Ishikawa (cell line): Measurements from ENCODE around the gene PLEKHS1.

Source experiments
- CEBPB ChIP-seq: IDR thresholded peaks from 2 replicates; pipeline ENCODE4 v1.6.1; 2012
- CREB1 ChIP-seq: IDR thresholded peaks from 2 replicates; pipeline ENCODE4 v1.6.1; 2012; ENCODE audit warnings: low read depth
- EGR1 ChIP-seq: IDR thresholded peaks from 2 replicates; pipeline ENCODE4 v1.6.1; 2012
- EP300 ChIP-seq: IDR thresholded peaks from 2 replicates; pipeline ENCODE4 v1.6.1; 2012; ENCODE audit warnings: borderline replicate concordance
- FOXM1 ChIP-seq: IDR thresholded peaks from 2 replicates; pipeline ENCODE4 v1.6.1; 2012; ENCODE audit warnings: low read depth, borderline replicate concordance
- MAX ChIP-seq: IDR thresholded peaks from 2 replicates; pipeline ENCODE4 v1.6.1; 2012
- NFIC ChIP-seq: IDR thresholded peaks from 2 replicates; pipeline ENCODE4 v1.6.1; 2012
- RAD21 ChIP-seq: IDR thresholded peaks from 2 replicates; pipeline ENCODE4 v1.6.1; 2012; ENCODE audit warnings: low read depth
- REST ChIP-seq: IDR thresholded peaks from 2 replicates; pipeline ENCODE4 v1.6.1; 2012; ENCODE audit warnings: low read depth, mild to moderate bottlenecking
- TAF1 ChIP-seq: IDR thresholded peaks from 2 replicates; pipeline ENCODE4 v1.6.1; 2012; ENCODE audit warnings: low read depth, mild to moderate bottlenecking
- TCF12 ChIP-seq: IDR thresholded peaks from 2 replicates; pipeline ENCODE4 v1.6.1; 2012; ENCODE audit warnings: low read depth
- TEAD4 ChIP-seq: IDR thresholded peaks from 2 replicates; pipeline ENCODE4 v1.6.1; 2012
- USF1 ChIP-seq: IDR thresholded peaks from 2 replicates; pipeline ENCODE4 v1.6.1; 2012
- YY1 ChIP-seq: IDR thresholded peaks from 2 replicates; pipeline ENCODE4 v1.6.1; 2012; ENCODE audit warnings: low read depth
- ZBTB7A ChIP-seq: IDR thresholded peaks from 2 replicates; pipeline ENCODE4 v1.6.1; 2012; ENCODE audit warnings: low read depth

Gene PLEKHS1

GRCh38 chr10:113782367-113782766, 30.9 kb downstream of the PLEKHS1 start:
- TF ChIP-seq CEBPB (no peak), TEAD4 (no peak), USF1 (no peak), FOXM1 (no peak), TCF12 (no peak), ZBTB7A (no peak), NFIC (no peak), TAF1 (no peak)

GRCh38 chr10:113782986-113783704, 31.7 kb downstream of the PLEKHS1 start:
- TF ChIP-seq CEBPB, result no peak
- no peak for TF ChIP-seq ZBTB7A
- TF ChIP-seq CREB1, result no peak
- no peak for TF ChIP-seq FOXM1
- no peak for TF ChIP-seq RAD21
- no peak for TF ChIP-seq TCF12
- TF ChIP-seq EP300, result no peak

GRCh38 chr10:113788604-113789083, 37.2 kb downstream of the PLEKHS1 start:
- TF ChIP-seq USF1 (no peak), CEBPB (no peak), ZBTB7A (no peak), TCF12 (no peak), EP300 (no peak), TEAD4 (no peak)

GRCh38 chr10:113791691-113792090, 40.2 kb downstream of the PLEKHS1 start:
- no peak for TF ChIP-seq TEAD4

- TF ChIP-seq MAX (no peak), RAD21 (no peak), TEAD4 (no peak), ZBTB7A (no peak), EGR1 (no peak)
Observed at GRCh38 chr10:113801569-113801968, 50.1 kb downstream of the PLEKHS1 start.

- TF ChIP-seq EGR1 (no peak), MAX (no peak), TAF1 (no peak), USF1 (no peak), EP300 (no peak), ZBTB7A (no peak), NFIC (no peak), TEAD4 (no peak), RAD21 (no peak), YY1 (no peak), CREB1 (no peak), REST (no peak), TCF12 (no peak), FOXM1 (no peak), CEBPB (no peak)
Observed at GRCh38 chr10:113802997-113803396, 51.5 kb downstream of the PLEKHS1 start.

- TF ChIP-seq USF1 (no peak), ZBTB7A (no peak), CREB1 (no peak), CEBPB (no peak), NFIC (no peak), YY1 (no peak), TEAD4 (no peak), EGR1 (no peak), MAX (no peak), TCF12 (no peak), FOXM1 (no peak), EP300 (no peak), REST (no peak), RAD21 (no peak), TAF1 (no peak)
Observed at GRCh38 chr10:113806503-113806902, 55.0 kb downstream of the PLEKHS1 start.
